Fibroblast of lung (primary cell): ENCODE data around the gene EDRF1. TPM values are rescaled to one million over a fixed set of nuclear protein-coding genes. Genes with fewer than 3 reads are reported as not detected.

Source experiments
- DNase-seq, 2 donors: peaks; one replicate each; pipeline versions ENCODE4 v3.0.0 to v3.0.0-alpha.2; 2010; ENCODE audit warnings: low read depth in 2 of 2
- H2AFZ ChIP-seq: 2 replicates; pipeline ENCODE4 v1.5.1; 2012; ENCODE audit warnings: low read length, control low read depth, inconsistent platforms
- H3K27ac ChIP-seq: 2 replicates; pipeline ENCODE4 v1.5.1; 2011; ENCODE audit warnings: low read length, control low read depth; ENCODE audit not compliant: insufficient read depth
- H3K27me3 ChIP-seq: 2 replicates; pipeline ENCODE4 v1.5.1; 2011; ENCODE audit warnings: mild to moderate bottlenecking, low read length; ENCODE audit not compliant: control insufficient read depth, insufficient read depth
- H3K36me3 ChIP-seq: 2 replicates; pipeline ENCODE4 v1.5.1; 2011; ENCODE audit warnings: low read length; ENCODE audit not compliant: control insufficient read depth, insufficient read depth
- H3K4me1 ChIP-seq: 2 replicates; pipeline ENCODE4 v1.5.1; 2011; ENCODE audit warnings: low read length; ENCODE audit not compliant: control insufficient read depth, insufficient read depth; ENCODE audit errors: extremely low read depth
- H3K4me2 ChIP-seq: 2 replicates; pipeline ENCODE4 v1.5.1; 2011; ENCODE audit warnings: low read length, control low read depth; ENCODE audit not compliant: insufficient read depth; ENCODE audit errors: extremely low read depth
- H3K4me3 ChIP-seq, 4 experiments: fragments of 200-600 bp in 1 of 4; sonication (generic) in 1 of 4; replicated peaks in 1 of 4; 2 replicates each; pipeline ENCODE4 v1.5.1; 2011 to 2016; ENCODE audit warnings: low read length in 4 of 4, low read depth in 3 of 4, mild to moderate bottlenecking in 3 of 4, control low read depth in 2 of 4, inconsistent platforms in 1 of 4, mixed read lengths in 1 of 4; ENCODE audit not compliant: insufficient read depth in 1 of 4; ENCODE audit errors: control extremely low read depth in 1 of 4
- H3K79me2 ChIP-seq: 2 replicates; pipeline ENCODE4 v1.5.1; 2012; ENCODE audit warnings: mild to moderate bottlenecking, low read length, inconsistent platforms; ENCODE audit not compliant: control insufficient read depth, insufficient read depth
- H3K9ac ChIP-seq: 2 replicates; pipeline ENCODE4 v1.5.1; 2011; ENCODE audit warnings: mild to moderate bottlenecking, low read length, control low read depth; ENCODE audit not compliant: insufficient read depth
- H3K9me3 ChIP-seq: 2 replicates; pipeline ENCODE4 v1.5.1; 2012; ENCODE audit warnings: low read depth, low read length; ENCODE audit not compliant: control insufficient read depth, insufficient read depth
- H4K20me1 ChIP-seq: 2 replicates; pipeline ENCODE4 v1.5.1; 2011; ENCODE audit warnings: low read length; ENCODE audit not compliant: control insufficient read depth, insufficient read depth; ENCODE audit errors: extremely low read depth
- CTCF ChIP-seq, 2 donors: IDR thresholded peaks in 1 of 2; conservative IDR thresholded peaks in 1 of 2; 1 replicate in 1 of 2; 2 replicates in 1 of 2; pipeline ENCODE4 v1.5.1; 2011 to 2012; ENCODE audit warnings: low read length in 2 of 2, control low read depth in 1 of 2, inconsistent platforms in 1 of 2, low read depth in 1 of 2, mild to moderate bottlenecking in 1 of 2
- EZH2 ChIP-seq: IDR thresholded peaks from 2 replicates; pipeline ENCODE4 v1.5.1; 2012; ENCODE audit warnings: low read length, control low read depth, mild to moderate bottlenecking; ENCODE audit errors: missing control alignments
- polyA plus RNA-seq, 2 donors: library from polyadenylated mRNA; depleted of rRNA in 1 of 2; stranded (reverse) in 1 of 2; unstranded in 1 of 2; fragments of >200 nt; gene quantifications; 2 replicates each; pipeline ENCODE4 v1.2.1, GENCODE V29; 2011 to 2012; ENCODE audit warnings: missing spikeins in 1 of 2
- total RNA-seq: library from RNA; depleted of rRNA; stranded (reverse); fragments of >200 nt; gene quantifications from 2 replicates; pipeline ENCODE4 v1.2.1, GENCODE V29; 2014

The EDRF1 gene
- total and polyA plus RNA-seq, 2 donors (not counting 1 experiment from before 2014, with no cell fraction given): 19.9 to 25.3 TPM

GRCh38 chr10:125774581-125775191 is 55.2 kb downstream of the EDRF1 start:
- H3K27me3 ChIP-seq: peaks cover 2% of the 10 kb centered on the region
- no peaks in the 10 kb centered on the region for H3K36me3 ChIP-seq
- DNase-seq: no peak
- H3K4me2 ChIP-seq: no peak overlapping the region
- no peak overlapping the region for H3K4me3 ChIP-seq
- H3K79me2 ChIP-seq: no peaks in the 10 kb centered on the region
- TF ChIP-seq CTCF (conservative IDR thresholded peaks at IDR 0.05 in 1 of 2, IDR thresholded peaks at IDR 0.05 in 1 of 2; ENCODE audit: low read depth in 1 of 2, low read length in 2 of 2) (no peak), EZH2 (no peak)
- no peaks in the 10 kb centered on the region for H3K9me3 ChIP-seq
- H4K20me1 ChIP-seq: no peaks in the 10 kb centered on the region
- H3K9ac ChIP-seq: no peak overlapping the region
- H3K27ac ChIP-seq: no peak overlapping the region
- no peak overlapping the region for H2AFZ ChIP-seq
- no peaks in the 10 kb centered on the region for H3K4me1 ChIP-seq

GRCh38 chr10:125775491-125776106 is 56.1 kb downstream of the EDRF1 start, which contains the start of gene MMP21:
MMP21 (minus strand) TSS chr10:125775821; CDS start chr10:125775821, 0 bp downstream.
- Histone ChIP-seq H3K27ac (no peak within 1 kb of the TSS), H3K36me3 (no peaks in the 10 kb centered on the region), H3K9me3 (no peaks in the 10 kb centered on the region), H3K4me3 (no peak within 1 kb of the TSS), H3K4me1 (no peaks in the 10 kb centered on the region), H3K9ac (no peak within 1 kb of the TSS), H3K4me2 (no peak within 1 kb of the TSS), H4K20me1 (no peaks in the 10 kb centered on the region), H3K79me2 (no peaks in the 10 kb centered on the region), H3K27me3 (peaks cover 2% of the 10 kb centered on the region), H2AFZ (no peak within 1 kb of the TSS)
- DNase-seq: no peak
- TF ChIP-seq CTCF (conservative IDR thresholded peaks at IDR 0.05 in 1 of 2, IDR thresholded peaks at IDR 0.05 in 1 of 2; ENCODE audit: low read depth in 1 of 2, low read length in 2 of 2): no peak
- TF ChIP-seq EZH2: no peak

- Histone ChIP-seq H3K79me2 (no peaks in the 10 kb centered on the region), H3K27me3 (peaks cover 2% of the 10 kb centered on the region), H3K4me2 (no peak overlapping the region), H2AFZ (no peak overlapping the region), H3K4me3 (no peak overlapping the region), H3K9me3 (no peaks in the 10 kb centered on the region), H3K36me3 (no peaks in the 10 kb centered on the region), H3K4me1 (no peaks in the 10 kb centered on the region), H3K27ac (no peak overlapping the region), H3K9ac (no peak overlapping the region), H4K20me1 (no peaks in the 10 kb centered on the region)
- no peak for DNase-seq
- TF ChIP-seq EZH2: no peak
- no peak for TF ChIP-seq CTCF (conservative IDR thresholded peaks at IDR 0.05 in 1 of 2, IDR thresholded peaks at IDR 0.05 in 1 of 2; ENCODE audit: low read depth in 1 of 2, low read length in 2 of 2)
Measured at GRCh38 chr10:125777806-125778205, 58.3 kb downstream of the EDRF1 start.
